GM19455 (cell line): Measurements from ENCODE around the gene GPR31.
A peak's percentile ranks its signal among the peaks of the same experiment; 100 is the strongest.
"Not testable (repeated sequence)": the region's sequence is repeated elsewhere in the genome, so short reads cannot be mapped to it uniquely, and the experiment has no call there.

ENCODE experiments used
- ATAC-seq: cut with Tn5 transposase; IDR thresholded peaks from one replicate; pipeline ENCODE4 v1.9.1; 2021; ENCODE audit not compliant: unreplicated experiment

Gene GPR31

GRCh38 chr6:167157863-167158262 lies at the start of gene GPR31:
Gene GPR31 (minus strand): TSS chr6:167157980. CDS start chr6:167157831, 149 bp downstream.
- no peak for ATAC-seq

- ATAC-seq = no peak
Observed at GRCh38 chr6:167207527-167207926, 49.7 kb upstream of the GPR31 start.

GRCh38 chr6:167205316-167205715 lies 47.5 kb upstream of the GPR31 start:
- ATAC-seq = not testable (repeated sequence)

- not testable (repeated sequence) for ATAC-seq
Observed at GRCh38 chr6:167204059-167204348, 46.2 kb upstream of the GPR31 start.

GRCh38 chr6:167203261-167204058 lies 45.7 kb upstream of the GPR31 start:
- ATAC-seq = not testable (repeated sequence)

GRCh38 chr6:167202613-167203012 lies 44.8 kb upstream of the GPR31 start:
- ATAC-seq = not testable (repeated sequence)

GRCh38 chr6:167200806-167201205 lies 43.0 kb upstream of the GPR31 start:
- no peak for ATAC-seq

GRCh38 chr6:167195941-167196610 lies 38.3 kb upstream of the GPR31 start:
- ATAC-seq = not testable (repeated sequence)

GRCh38 chr6:167193515-167194125 lies 35.8 kb upstream of the GPR31 start:
- not testable (repeated sequence) for ATAC-seq

GRCh38 chr6:167191043-167191583 lies 33.3 kb upstream of the GPR31 start:
- ATAC-seq = not testable (repeated sequence)

GRCh38 chr6:167187275-167187674 lies 29.5 kb upstream of the GPR31 start:
- not testable (repeated sequence) for ATAC-seq

GRCh38 chr6:167185101-167185500 lies 27.3 kb upstream of the GPR31 start:
- ATAC-seq = not testable (repeated sequence)

GRCh38 chr6:167182913-167183314 lies 25.1 kb upstream of the GPR31 start:
- peak; percentile 73 for ATAC-seq

- ATAC-seq = not testable (repeated sequence)
Observed at GRCh38 chr6:167181351-167181750, 23.6 kb upstream of the GPR31 start.

- ATAC-seq = not testable (repeated sequence)
Observed at GRCh38 chr6:167180086-167180485, 22.3 kb upstream of the GPR31 start.

GRCh38 chr6:167178896-167179655 lies 21.3 kb upstream of the GPR31 start:
- not testable (repeated sequence) for ATAC-seq

- ATAC-seq = not testable (repeated sequence)
Observed at GRCh38 chr6:167177271-167177670, 19.5 kb upstream of the GPR31 start.

- ATAC-seq = not testable (repeated sequence)
Observed at GRCh38 chr6:167172011-167172410, 14.2 kb upstream of the GPR31 start.

GRCh38 chr6:167171300-167171699 lies 13.5 kb upstream of the GPR31 start:
- not testable (repeated sequence) for ATAC-seq

GRCh38 chr6:167169867-167170266 lies 12.1 kb upstream of the GPR31 start:
- not testable (repeated sequence) for ATAC-seq

- ATAC-seq = not testable (repeated sequence)
Observed at GRCh38 chr6:167168296-167168695, 10.5 kb upstream of the GPR31 start.
